LNCAP (cell line): Measurements from ENCODE around the gene TGFBR2.

ENCODE experiments used
- CTCF ChIP-seq: fragments of 450-650 bp; IDR thresholded peaks from 2 replicates; pipeline ENCODE4 v1.5.1; 2017; ENCODE audit warnings: mild to moderate bottlenecking

Gene TGFBR2

GRCh38 chr3:30666572-30667279, 60.3 kb downstream of the TGFBR2 start:
- TF ChIP-seq CTCF: no peak

- TF ChIP-seq CTCF: no peak
Observed at GRCh38 chr3:30667280-30667651, 60.9 kb downstream of the TGFBR2 start.

- TF ChIP-seq CTCF: no peak
Observed at GRCh38 chr3:30668051-30668609, 61.7 kb downstream of the TGFBR2 start.

- TF ChIP-seq CTCF: no peak
Observed at GRCh38 chr3:30670292-30670691, 63.9 kb downstream of the TGFBR2 start.

- no peak for TF ChIP-seq CTCF
Observed at GRCh38 chr3:30671527-30672286, 65.3 kb downstream of the TGFBR2 start.

GRCh38 chr3:30672287-30672735, 65.9 kb downstream of the TGFBR2 start:
- no peak for TF ChIP-seq CTCF

GRCh38 chr3:30672959-30673358, 66.6 kb downstream of the TGFBR2 start:
- no peak for TF ChIP-seq CTCF
